Nucleus accumbens (tissue), 56 donors: ENCODE measurements around the gene ZBTB7A.
"Not testable (repeated sequence)": the region's sequence is repeated elsewhere in the genome, so short reads cannot be mapped to it uniquely, and the experiment has no call there.

Experiments
- DNase-seq, 56 donors: peaks; one replicate each; lab custom pipeline; 2025; lab: John Stamatoyannopoulos, UW

The ZBTB7A gene

GRCh38 chr19:4000798-4001197 is 65.9 kb downstream of the ZBTB7A start:
- not testable (repeated sequence) for DNase-seq

- DNase-seq, result not testable (repeated sequence)
Measured at GRCh38 chr19:3998667-3999412, 67.9 kb downstream of the ZBTB7A start.

GRCh38 chr19:3995607-3996006 is 71.1 kb downstream of the ZBTB7A start:
- DNase-seq, result no peak
